HCT116 (cell line): ENCODE data around the gene ZMYM1. TPM values are rescaled to one million over a fixed set of nuclear protein-coding genes. Genes with fewer than 3 reads are reported as not detected.

Experiments
- ATAC-seq: fragments of 200-7000 bp; cut with Tn5 transposase; 2 replicates; pipeline ENCODE4 v1.9.1; 2020; ENCODE audit warnings: mild to moderate bottlenecking, moderate library complexity
- BruUV-seq: library from RNA; stranded (reverse); fragments of 400-500 nt; replicated peaks from 2 replicates; lab custom pipeline; 2021; lab: Mats Ljungman, UMichigan
- CTCF ChIA-PET: fragments of 300-600 bp; sonication (Branson Sonifier 250); formaldehyde crosslinking; loops from one replicate; lab custom pipeline; 2021; ENCODE audit warnings: antibody characterized with exemption; lab: Charles Lee
- POLR2A ChIA-PET: fragments of 300-600, 350-600 bp; sonication (Branson Sonifier 250); formaldehyde crosslinking; loops from one replicate; lab custom pipeline; 2021; ENCODE audit warnings: antibody characterized with exemption; lab: Charles Lee
- RAD21 ChIA-PET, 2 experiments: fragments of 300-600 bp; sonication (Branson Sonifier 250); formaldehyde crosslinking; loops; one replicate each; lab custom pipeline; 2023; ENCODE audit warnings: low total read pairs in 2 of 2; ENCODE audit not compliant: uncharacterized antibody in 2 of 2, unreplicated experiment in 2 of 2, low non-redundant PET in 1 of 2; lab: Charles Lee
- DNase-seq: peaks from one replicate; pipeline ENCODE4 v3.0.0-alpha.2; 2010; ENCODE audit warnings: low read depth, low spot score
- H2AFZ ChIP-seq: fragments of 200-600 bp; shearing (Covaris generic), sonication (generic); 2 replicates; pipeline ENCODE4 v1.6.1; 2017; ENCODE audit warnings: low read depth, mixed run types, mixed read lengths, antibody characterized with exemption, low read length; ENCODE audit not compliant: poor library complexity, severe bottlenecking
- H3K27ac ChIP-seq: 2 replicates; pipeline ENCODE4 v1.5.1; 2012; ENCODE audit warnings: low read depth, low read length
- H3K27me3 ChIP-seq: fragments of 200-600 bp; sonication (generic); 2 replicates; pipeline ENCODE4 v1.6.1; 2016; ENCODE audit warnings: mixed run types, low read length, mixed read lengths; ENCODE audit not compliant: insufficient read depth
- H3K36me3 ChIP-seq, 2 experiments: fragments of 200-500 bp in 1 of 2; fragments of 200-600 bp in 1 of 2; sonication (Bioruptor generic) in 1 of 2; sonication (generic) in 1 of 2; 2 replicates each; pipeline versions ENCODE4 v1.5.1 to v1.6.1; 2014 to 2016; ENCODE audit warnings: low read length in 2 of 2, inconsistent platforms in 1 of 2, mixed read lengths in 1 of 2, mixed run types in 1 of 2; ENCODE audit not compliant: insufficient read depth in 2 of 2, control insufficient read depth in 1 of 2
- H3K4me1 ChIP-seq, 2 experiments: fragments of 200-600 bp in 1 of 2; sonication (generic) in 1 of 2; 2 replicates each; pipeline versions ENCODE4 v1.5.1 to v1.6.1; 2012 to 2017; ENCODE audit warnings: low read length in 2 of 2, inconsistent platforms in 1 of 2, mild to moderate bottlenecking in 1 of 2, mixed read lengths in 1 of 2, mixed run types in 1 of 2, moderate library complexity in 1 of 2; ENCODE audit not compliant: insufficient read depth in 2 of 2, control insufficient read depth in 1 of 2
- H3K4me2 ChIP-seq: fragments of 200-600 bp; sonication (generic); 2 replicates; pipeline ENCODE4 v1.6.1; 2017; ENCODE audit warnings: mixed run types, low read length, mixed read lengths
- H3K4me3 ChIP-seq, 2 experiments: fragments of 200-600 bp in 1 of 2; sonication (generic) in 1 of 2; replicated peaks in 1 of 2; 2 replicates each; pipeline ENCODE4 v1.5.1; 2011 to 2016; ENCODE audit warnings: low read length in 2 of 2, control low read depth in 1 of 2, low read depth in 1 of 2, mild to moderate bottlenecking in 1 of 2, mixed read lengths in 1 of 2, mixed run types in 1 of 2
- H3K79me2 ChIP-seq: fragments of 200-600 bp; sonication (generic); 2 replicates; pipeline ENCODE4 v1.6.1; 2017; ENCODE audit warnings: mild to moderate bottlenecking, mixed run types, low read length, moderate library complexity, mixed read lengths; ENCODE audit not compliant: insufficient read depth
- H3K9ac ChIP-seq: fragments of 200-600 bp; sonication (generic); 2 replicates; pipeline ENCODE4 v1.6.1; 2016; ENCODE audit warnings: low read length, mixed read lengths
- H3K9me2 ChIP-seq: fragments of 200-600 bp; sonication (generic), shearing (Covaris generic); 2 replicates; pipeline ENCODE4 v1.6.1; 2017; ENCODE audit warnings: mixed run types, mild to moderate bottlenecking, moderate library complexity; ENCODE audit not compliant: insufficient read depth
- H3K9me3 ChIP-seq, 2 experiments: fragments of 200-500 bp in 1 of 2; fragments of 200-600 bp in 1 of 2; sonication (Bioruptor generic) in 1 of 2; sonication (generic) in 1 of 2; 2 replicates each; pipeline ENCODE4 v1.6.1; 2014 to 2017; ENCODE audit warnings: low read length in 2 of 2, mixed read lengths in 2 of 2, inconsistent platforms in 1 of 2, low read depth in 1 of 2, mild to moderate bottlenecking in 1 of 2, mixed run types in 1 of 2, moderate library complexity in 1 of 2; ENCODE audit not compliant: control insufficient read depth in 1 of 2, insufficient read depth in 1 of 2
- H4K20me1 ChIP-seq: fragments of 200-600 bp; sonication (generic), shearing (Covaris generic); 2 replicates; pipeline ENCODE4 v1.6.1; 2017; ENCODE audit warnings: mixed run types, mild to moderate bottlenecking, moderate library complexity; ENCODE audit not compliant: insufficient read depth
- CBX3 ChIP-seq: IDR thresholded peaks from 2 replicates; pipeline ENCODE4 v1.6.1; 2012; ENCODE audit warnings: low read depth
- EGR1 ChIP-seq: IDR thresholded peaks from 2 replicates; pipeline ENCODE4 v1.6.1; 2012; ENCODE audit warnings: low read depth
- ELF1 ChIP-seq: IDR thresholded peaks from 2 replicates; pipeline ENCODE4 v1.6.1; 2012; ENCODE audit warnings: low read depth, borderline replicate concordance
- EZH2 ChIP-seq: fragments of 200-600 bp; sonication (generic); IDR thresholded peaks from 2 replicates; pipeline ENCODE4 v1.6.1; 2017; ENCODE audit warnings: antibody characterized with exemption, mixed run types
- POLR2AphosphoS5 ChIP-seq: IDR thresholded peaks from 2 replicates; pipeline ENCODE4 v1.6.1; 2011; ENCODE audit warnings: mild to moderate bottlenecking, low read depth, low read length, moderate library complexity
- SP1 ChIP-seq: IDR thresholded peaks from 2 replicates; pipeline ENCODE4 v1.6.1; 2012; ENCODE audit warnings: low read depth
- SRF ChIP-seq: IDR thresholded peaks from 2 replicates; pipeline ENCODE4 v1.6.1; 2012; ENCODE audit warnings: low read depth
- TCF7L2 ChIP-seq: IDR thresholded peaks from 2 replicates; pipeline ENCODE4 v1.7.0; 2011; ENCODE audit warnings: borderline replicate concordance, inconsistent platforms; ENCODE audit not compliant: insufficient read depth, insufficient read length; ENCODE audit errors: extremely low read depth
- ZFX ChIP-seq: fragments of 450-650 bp; IDR thresholded peaks from 2 replicates; pipeline ENCODE4 v1.6.1; 2017
- ZNF274 ChIP-seq: fragments of 200-500 bp; sonication (Bioruptor generic); IDR thresholded peaks from 2 replicates; pipeline ENCODE4 v1.6.1; 2014; ENCODE audit warnings: mild to moderate bottlenecking, low read depth, low read length, inconsistent platforms
- intact Hi-C: fragments of 100-400 bp; cut with micrococcal nuclease; formaldehyde crosslinking; loops from 2 replicates; pipeline ENCODE4 v1.10.0; 2022
- total RNA-seq: library from RNA; stranded (reverse); gene quantifications from one replicate; pipeline ENCODE4 v1.2.1, GENCODE V29; 2021; ENCODE audit not compliant: unreplicated experiment
- TF ChIP-seq, protein P1 (sequence below): IDR thresholded peaks from 2 replicates; pipeline ENCODE4 v1.6.1; 2011; ENCODE audit warnings: mild to moderate bottlenecking, low read length, moderate library complexity; ENCODE audit not compliant: insufficient replicate concordance; ENCODE audit errors: extremely low read depth
- TF ChIP-seq, protein P2 (sequence below), 3 experiments: fragments of 200-600 bp in 1 of 3; sonication (generic) in 1 of 3; IDR thresholded peaks in 2 of 3; conservative IDR thresholded peaks in 1 of 3; 2 replicates each; pipeline ENCODE4 v1.5.1; 2012 to 2017; ENCODE audit warnings: low read depth in 2 of 3, low read length in 2 of 3, antibody characterized with exemption in 1 of 3, borderline replicate concordance in 1 of 3, control low read depth in 1 of 3, mild to moderate bottlenecking in 1 of 3, mixed read lengths in 1 of 3, mixed run types in 1 of 3, moderate library complexity in 1 of 3; ENCODE audit not compliant: insufficient read depth in 1 of 3
- TF ChIP-seq, protein P3 (sequence below): IDR thresholded peaks from 2 replicates; pipeline ENCODE4 v1.6.1; 2012
- TF ChIP-seq, protein P4 (sequence below): IDR thresholded peaks from 2 replicates; pipeline ENCODE4 v1.6.1; 2012; ENCODE audit warnings: low read depth

ZMYM1 gene
- total RNA-seq, 1 experiment from 2014 or later, result 37.6 TPM

DNA sequence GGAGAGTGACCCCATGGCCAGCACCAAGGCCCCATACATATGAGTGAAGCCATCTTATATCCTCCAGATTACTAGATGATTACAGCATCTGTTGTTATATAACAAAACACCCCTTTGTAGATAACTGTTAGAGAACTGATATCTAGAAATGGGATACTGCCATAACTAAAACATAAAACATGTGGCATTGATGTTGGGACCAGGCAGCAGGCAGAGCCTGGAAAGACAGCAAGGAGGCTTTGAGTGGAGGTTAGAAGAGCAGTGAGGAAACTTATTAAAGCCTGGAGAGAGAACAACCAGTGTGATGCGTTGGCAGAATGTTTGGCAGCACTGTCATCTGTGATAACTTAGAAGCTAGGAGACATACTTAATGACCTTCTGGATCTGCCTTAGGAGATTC lies 42.0 kb upstream of the ZMYM1 start:
- Histone ChIP-seq H3K4me3 (no peak overlapping the region), H3K27me3 (no peaks in the 10 kb centered on the region), H3K9ac (no peak overlapping the region), H2AFZ (no peak overlapping the region), H3K9me3 (peaks cover 0 to 3% of the 10 kb centered on the region in 2 experiments; a peak in 1 of 4 replicates), H3K36me3 (no peaks in the 10 kb centered on the region), H3K4me2 (no peak overlapping the region), H3K27ac (no peak overlapping the region), H3K4me1 (peaks cover 0 to 5% of the 10 kb centered on the region in 2 experiments; a peak in 2 of 4 replicates), H3K79me2 (no peaks in the 10 kb centered on the region), H3K9me2 (no peaks in the 10 kb centered on the region), H4K20me1 (no peaks in the 10 kb centered on the region)
- intact Hi-C loops, result no loop called here
- BruUV-seq, result no TSS peak
- CTCF ChIA-PET, result no interaction called here
- DNase-seq (no peak), ATAC-seq (no peak)
- TF ChIP-seq SP1, result no peak
- no peak for TF ChIP-seq ZNF274
- no peak for TF ChIP-seq EGR1
- no peak for TF ChIP-seq EZH2
- TF ChIP-seq ZFX, result no peak
- TF ChIP-seq TCF7L2, result no peak
- TF ChIP-seq ELF1, result no peak
- no peak for TF ChIP-seq CBX3
- TF ChIP-seq SRF, result no peak
- TF ChIP-seq, protein P1, sequence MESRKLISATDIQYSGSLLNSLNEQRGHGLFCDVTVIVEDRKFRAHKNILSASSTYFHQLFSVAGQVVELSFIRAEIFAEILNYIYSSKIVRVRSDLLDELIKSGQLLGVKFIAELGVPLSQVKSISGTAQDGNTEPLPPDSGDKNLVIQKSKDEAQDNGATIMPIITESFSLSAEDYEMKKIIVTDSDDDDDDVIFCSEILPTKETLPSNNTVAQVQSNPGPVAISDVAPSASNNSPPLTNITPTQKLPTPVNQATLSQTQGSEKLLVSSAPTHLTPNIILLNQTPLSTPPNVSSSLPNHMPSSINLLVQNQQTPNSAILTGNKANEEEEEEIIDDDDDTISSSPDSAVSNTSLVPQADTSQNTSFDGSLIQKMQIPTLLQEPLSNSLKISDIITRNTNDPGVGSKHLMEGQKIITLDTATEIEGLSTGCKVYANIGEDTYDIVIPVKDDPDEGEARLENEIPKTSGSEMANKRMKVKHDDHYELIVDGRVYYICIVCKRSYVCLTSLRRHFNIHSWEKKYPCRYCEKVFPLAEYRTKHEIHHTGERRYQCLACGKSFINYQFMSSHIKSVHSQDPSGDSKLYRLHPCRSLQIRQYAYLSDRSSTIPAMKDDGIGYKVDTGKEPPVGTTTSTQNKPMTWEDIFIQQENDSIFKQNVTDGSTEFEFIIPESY, result no peak
- TF ChIP-seq, protein P2, sequence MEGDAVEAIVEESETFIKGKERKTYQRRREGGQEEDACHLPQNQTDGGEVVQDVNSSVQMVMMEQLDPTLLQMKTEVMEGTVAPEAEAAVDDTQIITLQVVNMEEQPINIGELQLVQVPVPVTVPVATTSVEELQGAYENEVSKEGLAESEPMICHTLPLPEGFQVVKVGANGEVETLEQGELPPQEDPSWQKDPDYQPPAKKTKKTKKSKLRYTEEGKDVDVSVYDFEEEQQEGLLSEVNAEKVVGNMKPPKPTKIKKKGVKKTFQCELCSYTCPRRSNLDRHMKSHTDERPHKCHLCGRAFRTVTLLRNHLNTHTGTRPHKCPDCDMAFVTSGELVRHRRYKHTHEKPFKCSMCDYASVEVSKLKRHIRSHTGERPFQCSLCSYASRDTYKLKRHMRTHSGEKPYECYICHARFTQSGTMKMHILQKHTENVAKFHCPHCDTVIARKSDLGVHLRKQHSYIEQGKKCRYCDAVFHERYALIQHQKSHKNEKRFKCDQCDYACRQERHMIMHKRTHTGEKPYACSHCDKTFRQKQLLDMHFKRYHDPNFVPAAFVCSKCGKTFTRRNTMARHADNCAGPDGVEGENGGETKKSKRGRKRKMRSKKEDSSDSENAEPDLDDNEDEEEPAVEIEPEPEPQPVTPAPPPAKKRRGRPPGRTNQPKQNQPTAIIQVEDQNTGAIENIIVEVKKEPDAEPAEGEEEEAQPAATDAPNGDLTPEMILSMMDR (IDR thresholded peaks at IDR 0.05 in 2 of 3, conservative IDR thresholded peaks at IDR 0.05 in 1 of 3; ENCODE audit: borderline replicate concordance in 1 of 3, insufficient read depth in 1 of 3, low read depth in 2 of 3, low read length in 2 of 3), result no peak
- TF ChIP-seq, protein P3, sequence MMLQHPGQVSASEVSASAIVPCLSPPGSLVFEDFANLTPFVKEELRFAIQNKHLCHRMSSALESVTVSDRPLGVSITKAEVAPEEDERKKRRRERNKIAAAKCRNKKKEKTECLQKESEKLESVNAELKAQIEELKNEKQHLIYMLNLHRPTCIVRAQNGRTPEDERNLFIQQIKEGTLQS, result no peak
- TF ChIP-seq, protein P4, sequence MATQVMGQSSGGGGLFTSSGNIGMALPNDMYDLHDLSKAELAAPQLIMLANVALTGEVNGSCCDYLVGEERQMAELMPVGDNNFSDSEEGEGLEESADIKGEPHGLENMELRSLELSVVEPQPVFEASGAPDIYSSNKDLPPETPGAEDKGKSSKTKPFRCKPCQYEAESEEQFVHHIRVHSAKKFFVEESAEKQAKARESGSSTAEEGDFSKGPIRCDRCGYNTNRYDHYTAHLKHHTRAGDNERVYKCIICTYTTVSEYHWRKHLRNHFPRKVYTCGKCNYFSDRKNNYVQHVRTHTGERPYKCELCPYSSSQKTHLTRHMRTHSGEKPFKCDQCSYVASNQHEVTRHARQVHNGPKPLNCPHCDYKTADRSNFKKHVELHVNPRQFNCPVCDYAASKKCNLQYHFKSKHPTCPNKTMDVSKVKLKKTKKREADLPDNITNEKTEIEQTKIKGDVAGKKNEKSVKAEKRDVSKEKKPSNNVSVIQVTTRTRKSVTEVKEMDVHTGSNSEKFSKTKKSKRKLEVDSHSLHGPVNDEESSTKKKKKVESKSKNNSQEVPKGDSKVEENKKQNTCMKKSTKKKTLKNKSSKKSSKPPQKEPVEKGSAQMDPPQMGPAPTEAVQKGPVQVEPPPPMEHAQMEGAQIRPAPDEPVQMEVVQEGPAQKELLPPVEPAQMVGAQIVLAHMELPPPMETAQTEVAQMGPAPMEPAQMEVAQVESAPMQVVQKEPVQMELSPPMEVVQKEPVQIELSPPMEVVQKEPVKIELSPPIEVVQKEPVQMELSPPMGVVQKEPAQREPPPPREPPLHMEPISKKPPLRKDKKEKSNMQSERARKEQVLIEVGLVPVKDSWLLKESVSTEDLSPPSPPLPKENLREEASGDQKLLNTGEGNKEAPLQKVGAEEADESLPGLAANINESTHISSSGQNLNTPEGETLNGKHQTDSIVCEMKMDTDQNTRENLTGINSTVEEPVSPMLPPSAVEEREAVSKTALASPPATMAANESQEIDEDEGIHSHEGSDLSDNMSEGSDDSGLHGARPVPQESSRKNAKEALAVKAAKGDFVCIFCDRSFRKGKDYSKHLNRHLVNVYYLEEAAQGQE, result no peak
- no peak for TF ChIP-seq POLR2AphosphoS5
- RAD21 ChIA-PET, result no interaction called here
- POLR2A ChIA-PET, result no interaction called here
